ACC112 (cell line): ENCODE data around the gene RBM23.
A peak's percentile ranks its signal among the peaks of the same experiment; 100 is the strongest.

Experiments used
- H2AFZ ChIP-seq: fragments of 200-600 bp; sonication (generic); one replicate; pipeline ENCODE4 v1.6.0; 2017; ENCODE audit warnings: antibody characterized with exemption, low read length; ENCODE audit not compliant: unreplicated experiment
- H3K27ac ChIP-seq: fragments of 200-600 bp; sonication (generic); 2 replicates; pipeline ENCODE4 v1.5.1; 2014; ENCODE audit warnings: low read depth, mild to moderate bottlenecking, antibody characterized with exemption, low read length, moderate library complexity
- H3K27me3 ChIP-seq: fragments of 200-600 bp; sonication (generic); 2 replicates; pipeline ENCODE4 v1.6.1; 2014; ENCODE audit warnings: mild to moderate bottlenecking, antibody characterized with exemption, low read length, moderate library complexity, mixed read lengths; ENCODE audit not compliant: insufficient read depth
- H3K36me3 ChIP-seq: fragments of 200-600 bp; sonication (generic); 2 replicates; pipeline ENCODE4 v1.6.1; 2016; ENCODE audit warnings: mild to moderate bottlenecking, antibody characterized with exemption, low read length, moderate library complexity, mixed read lengths; ENCODE audit not compliant: insufficient read depth
- H3K4me1 ChIP-seq: fragments of 200-600 bp; sonication (generic); one replicate; pipeline ENCODE4 v1.6.1; 2016; ENCODE audit warnings: low read length, mixed read lengths; ENCODE audit not compliant: insufficient read depth, unreplicated experiment, control insufficient read depth
- H3K4me3 ChIP-seq: fragments of 200-600 bp; sonication (generic); 2 replicates; pipeline ENCODE4 v1.5.1; 2014; ENCODE audit warnings: mild to moderate bottlenecking, low read depth, low read length
- H3K79me2 ChIP-seq: fragments of 200-600 bp; sonication (generic); one replicate; pipeline ENCODE4 v1.6.0; 2016; ENCODE audit warnings: low read length; ENCODE audit not compliant: control insufficient read depth, unreplicated experiment, insufficient read depth

The RBM23 gene

GRCh38 chr14:22932146-22932545, 13.2 kb upstream of the RBM23 start:
- peaks cover 18% of the 10 kb centered on the region for H3K79me2 ChIP-seq
- no peak overlapping the region for H3K27ac ChIP-seq
- H3K4me3 ChIP-seq = no peak overlapping the region
- peaks cover 14% of the 10 kb centered on the region for H3K4me1 ChIP-seq
- no peaks in the 10 kb centered on the region for H3K27me3 ChIP-seq
- no peaks in the 10 kb centered on the region for H3K36me3 ChIP-seq
- no peak overlapping the region for H2AFZ ChIP-seq

DNA sequence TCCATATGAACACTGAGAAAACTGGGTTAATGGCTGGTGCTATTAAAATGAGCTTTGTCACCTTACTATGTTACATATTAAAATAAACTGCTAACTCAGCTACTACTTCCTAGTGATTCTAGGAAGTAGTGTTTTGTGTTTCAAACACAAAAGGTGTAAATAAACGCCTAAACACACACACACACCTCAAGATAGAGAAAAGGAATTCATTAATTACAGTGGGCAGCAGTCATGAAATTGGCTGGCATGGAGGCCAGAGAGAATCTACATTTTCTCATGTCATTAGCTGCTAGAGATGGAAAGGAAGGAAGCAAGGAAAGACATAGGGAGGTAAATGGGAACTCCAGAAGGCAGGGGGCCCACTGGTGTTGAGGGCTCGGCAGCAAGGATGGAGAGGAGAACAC, 11.0 kb upstream of the RBM23 start:
- peaks cover 23% of the 10 kb centered on the region for H3K79me2 ChIP-seq
- peaks cover 10% of the 10 kb centered on the region; the same call in 1 of the 2 replicates for H3K36me3 ChIP-seq
- H3K4me3 ChIP-seq = peak overlapping the region; percentile 68
- no peaks in the 10 kb centered on the region for H3K27me3 ChIP-seq
- peaks cover 19% of the 10 kb centered on the region for H3K4me1 ChIP-seq
- H2AFZ ChIP-seq = peak overlapping the region; percentile 81
- H3K27ac ChIP-seq = peak overlapping the region; percentile 68

DNA sequence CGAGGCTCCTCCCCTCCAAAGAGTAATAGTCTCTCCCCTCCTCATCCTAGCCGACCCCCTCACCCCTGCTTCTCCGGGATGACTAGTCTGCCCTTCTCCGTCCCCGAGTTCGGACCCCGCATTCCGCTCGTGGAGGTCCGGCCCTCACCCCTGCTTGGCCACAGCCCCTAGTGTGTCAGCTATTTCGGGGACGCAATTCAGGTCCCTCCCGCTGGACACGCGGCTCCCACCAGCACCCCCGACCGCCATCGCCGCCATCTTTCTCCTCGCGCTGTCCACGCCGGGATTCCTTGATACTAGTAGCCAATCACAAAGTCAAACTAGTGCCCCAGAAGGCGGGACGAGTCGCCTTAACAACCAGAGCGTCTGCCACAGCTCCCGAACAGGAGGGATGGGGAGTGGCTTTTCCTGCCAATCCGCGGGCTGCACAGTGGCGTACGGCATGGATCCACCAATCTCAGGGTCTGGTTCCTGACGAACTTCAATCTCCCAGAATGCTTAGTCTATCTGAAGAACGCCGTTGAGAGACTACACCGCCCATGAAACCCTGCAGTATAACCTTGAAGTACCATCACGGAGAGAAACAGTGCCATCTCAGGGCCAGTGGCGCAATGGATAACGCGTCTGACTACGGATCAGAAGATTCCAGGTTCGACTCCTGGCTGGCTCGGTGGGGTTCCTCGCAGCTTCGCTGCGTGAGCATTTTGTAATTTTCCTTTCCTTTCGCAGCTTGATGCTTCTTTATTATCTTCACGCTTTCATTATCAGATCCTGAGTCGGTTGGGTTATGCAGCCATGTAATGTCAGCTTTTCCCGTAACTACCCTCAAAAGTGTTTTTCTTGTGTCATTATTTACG, 10.4 kb upstream of the RBM23 start, which contains the start of gene PRMT5:
Gene PRMT5 (minus strand): TSS at position 273 of the 857 bp plus-strand sequence. CDS start 15 bp downstream, at position 258.
- Histone ChIP-seq H3K27me3 (no peaks in the 10 kb centered on the region), H3K4me1 (peaks cover 19% of the 10 kb centered on the region), H2AFZ (peak within 1 kb of the TSS; percentile 81), H3K4me3 (peak within 1 kb of the TSS; percentile 87), H3K36me3 (peaks cover 15% of the 10 kb centered on the region), H3K79me2 (peaks cover 23% of the 10 kb centered on the region), H3K27ac (peak within 1 kb of the TSS; percentile 68)

GRCh38 chr14:22928237-22929103, 9.5 kb upstream of the RBM23 start:
- Histone ChIP-seq H3K4me3 (peak overlapping the region; percentile 87), H3K27me3 (no peaks in the 10 kb centered on the region), H3K36me3 (peaks cover 23% of the 10 kb centered on the region), H3K79me2 (peaks cover 23% of the 10 kb centered on the region), H2AFZ (peak overlapping the region; percentile 70), H3K4me1 (peaks cover 19% of the 10 kb centered on the region), H3K27ac (peak overlapping the region; percentile 51)

DNA sequence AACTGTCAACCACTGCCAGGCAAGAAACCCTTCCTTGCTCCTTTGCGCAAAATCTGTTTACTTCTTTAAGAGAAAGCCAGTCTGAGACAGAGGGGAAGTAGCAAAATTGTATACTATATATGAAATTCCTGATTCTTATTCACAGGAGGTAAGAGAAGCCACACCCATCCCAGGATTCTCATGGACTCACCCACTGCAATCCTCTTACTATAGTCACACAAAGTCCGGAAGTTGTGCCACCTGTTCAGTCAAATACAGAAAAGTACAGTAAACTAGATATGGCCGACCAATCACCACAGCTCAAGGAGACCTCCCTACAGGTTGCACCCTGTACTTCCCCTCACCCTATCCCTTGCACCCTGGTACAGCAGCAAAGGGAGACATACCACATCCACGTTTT, 7.4 kb upstream of the RBM23 start:
- Histone ChIP-seq H3K4me3 (no peak overlapping the region), H3K27me3 (no peaks in the 10 kb centered on the region), H3K27ac (no peak overlapping the region), H3K4me1 (peaks cover 26% of the 10 kb centered on the region), H3K79me2 (peaks cover 23% of the 10 kb centered on the region), H3K36me3 (peaks cover 36% of the 10 kb centered on the region), H2AFZ (no peak overlapping the region)

- Histone ChIP-seq H3K27me3 (no peaks in the 10 kb centered on the region), H3K4me1 (peaks cover 26% of the 10 kb centered on the region), H3K27ac (no peak overlapping the region), H2AFZ (no peak overlapping the region), H3K4me3 (no peak overlapping the region), H3K79me2 (peaks cover 23% of the 10 kb centered on the region), H3K36me3 (peaks cover 43% of the 10 kb centered on the region)
Observed at GRCh38 chr14:22925513-22925912, 6.6 kb upstream of the RBM23 start.

DNA sequence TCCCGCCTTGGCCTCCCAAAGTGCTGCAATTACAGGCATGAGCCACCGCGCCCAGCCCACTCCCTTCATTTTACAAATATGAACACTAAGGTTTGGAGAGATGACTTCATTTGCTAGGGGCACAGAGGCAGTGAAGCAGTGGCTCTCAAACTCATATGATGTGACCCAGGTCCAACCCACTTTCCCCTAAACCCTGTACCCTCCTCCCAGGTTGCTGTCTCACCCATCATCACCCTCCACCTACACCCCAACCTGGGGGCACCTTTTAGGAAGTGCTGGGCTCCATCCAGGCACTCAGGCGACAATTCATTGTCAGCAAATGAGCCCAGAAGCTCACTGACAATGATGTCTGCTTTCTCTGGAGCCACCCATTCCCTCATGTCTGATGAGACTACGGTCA, 4.8 kb upstream of the RBM23 start:
- Histone ChIP-seq H3K79me2 (peaks cover 19% of the 10 kb centered on the region), H2AFZ (no peak overlapping the region), H3K4me1 (peaks cover 28% of the 10 kb centered on the region), H3K27ac (no peak overlapping the region), H3K4me3 (no peak overlapping the region), H3K36me3 (peaks cover 43% of the 10 kb centered on the region), H3K27me3 (no peaks in the 10 kb centered on the region)

- peaks cover 19% of the 10 kb centered on the region for H3K79me2 ChIP-seq
- no peak overlapping the region for H3K4me3 ChIP-seq
- H2AFZ ChIP-seq = no peak overlapping the region
- H3K27me3 ChIP-seq = no peaks in the 10 kb centered on the region
- peaks cover 43% of the 10 kb centered on the region for H3K36me3 ChIP-seq
- H3K27ac ChIP-seq = peak overlapping the region; percentile 10; the same call in 1 of the 2 replicates
- H3K4me1 ChIP-seq = peaks cover 25% of the 10 kb centered on the region
Observed at GRCh38 chr14:22922294-22922693, 3.3 kb upstream of the RBM23 start.

GRCh38 chr14:22920697-22921096, 1.7 kb upstream of the RBM23 start:
- Histone ChIP-seq H3K4me1 (peaks cover 21% of the 10 kb centered on the region), H3K36me3 (peaks cover 37% of the 10 kb centered on the region), H3K27ac (no peak overlapping the region)

DNA sequence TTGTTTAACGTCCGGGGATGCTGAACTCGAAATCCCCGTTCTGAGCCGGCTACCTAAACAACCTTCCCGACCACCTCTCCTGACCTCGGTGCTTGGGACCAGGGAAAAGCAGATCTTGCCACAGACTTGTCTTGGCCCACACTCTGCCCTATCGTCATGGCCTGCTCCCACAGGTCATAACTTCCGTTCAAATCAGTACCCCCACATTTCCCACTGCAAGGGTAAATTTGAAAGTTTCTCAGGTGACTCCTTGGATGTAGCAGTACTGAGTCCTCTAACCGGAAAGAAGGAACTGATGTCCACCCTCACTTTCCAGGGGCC, 612 bp upstream of the RBM23 start:
- Histone ChIP-seq H3K79me2 (peaks cover 17% of the 10 kb centered on the region), H3K4me1 (peaks cover 21% of the 10 kb centered on the region), H3K27ac (peak overlapping the region; percentile 68), H3K4me3 (peak overlapping the region; percentile 85), H3K27me3 (no peaks in the 10 kb centered on the region), H2AFZ (peak overlapping the region; percentile 16), H3K36me3 (peaks cover 29% of the 10 kb centered on the region)

More at GRCh38 chr14:22920697-22921096, 1.7 kb upstream of the RBM23 start:
- H2AFZ ChIP-seq = no peak overlapping the region
- H3K4me3 ChIP-seq = no peak overlapping the region
- H3K27me3 ChIP-seq = no peaks in the 10 kb centered on the region
- H3K79me2 ChIP-seq = peaks cover 17% of the 10 kb centered on the region
